Dermis microvascular lymphatic vessel endothelial cell (primary cell): ENCODE results near the gene DIP2C. TPM values are rescaled to one million over a fixed set of nuclear protein-coding genes. Genes with fewer than 3 reads are reported as not detected.

Experiments used
- DNase-seq, 2 donors: peaks; one replicate each; pipeline versions ENCODE4 v3.0.0 to v3.0.0-alpha.2; 2010; ENCODE audit warnings: low read depth in 2 of 2
- total RNA-seq: library from RNA; depleted of rRNA; stranded (reverse); fragments of >200 nt; gene quantifications from 2 replicates; pipeline ENCODE4 v1.2.1, GENCODE V29; 2014

Gene DIP2C
- total RNA-seq, 1 donor from 2014 or later, result 4.5 TPM

- DNase-seq, result peak in 1 of 2 donors; percentile 73
Measured at GRCh38 chr10:554182-554848, 135.2 kb downstream of the DIP2C start.

GRCh38 chr10:553233-553632 is 136.2 kb downstream of the DIP2C start:
- no peak for DNase-seq

- no peak for DNase-seq
Measured at GRCh38 chr10:552679-553078, 136.8 kb downstream of the DIP2C start.

- no peak for DNase-seq
Measured at GRCh38 chr10:551373-552252, 137.9 kb downstream of the DIP2C start.

GRCh38 chr10:550665-551372 is 138.6 kb downstream of the DIP2C start:
- DNase-seq, result no peak

GRCh38 chr10:549391-549790 is 140.1 kb downstream of the DIP2C start:
- no peak for DNase-seq

GRCh38 chr10:548238-548901 is 141.1 kb downstream of the DIP2C start:
- DNase-seq, result no peak

GRCh38 chr10:547591-548081 is 141.8 kb downstream of the DIP2C start:
- no peak for DNase-seq

GRCh38 chr10:546971-547590 is 142.4 kb downstream of the DIP2C start:
- no peak for DNase-seq

GRCh38 chr10:546451-546850 is 143.0 kb downstream of the DIP2C start:
- no peak for DNase-seq

- no peak for DNase-seq
Measured at GRCh38 chr10:543862-544822, 145.3 kb downstream of the DIP2C start.

GRCh38 chr10:543131-543530 is 146.3 kb downstream of the DIP2C start:
- no peak for DNase-seq

- no peak for DNase-seq
Measured at GRCh38 chr10:541750-542371, 147.6 kb downstream of the DIP2C start.

GRCh38 chr10:541041-541440 is 148.4 kb downstream of the DIP2C start:
- DNase-seq, result no peak

- DNase-seq, result no peak
Measured at GRCh38 chr10:538895-539294, 150.6 kb downstream of the DIP2C start.

- DNase-seq, result no peak
Measured at GRCh38 chr10:536935-537334, 152.5 kb downstream of the DIP2C start.

GRCh38 chr10:536371-536925 is 153.0 kb downstream of the DIP2C start:
- no peak for DNase-seq

- DNase-seq, result no peak
Measured at GRCh38 chr10:535952-536351, 153.5 kb downstream of the DIP2C start.

- DNase-seq, result no peak
Measured at GRCh38 chr10:535051-535450, 154.4 kb downstream of the DIP2C start.
